HG02642 (cell line): ENCODE data around the gene OPHN1.
"Not testable (repeated sequence)": the region's sequence is repeated elsewhere in the genome, so short reads cannot be mapped to it uniquely, and the experiment has no call there.

ENCODE experiments used
- ATAC-seq: cut with Tn5 transposase; IDR thresholded peaks from one replicate; pipeline ENCODE4 v1.9.1; 2021; ENCODE audit warnings: mild to moderate bottlenecking; ENCODE audit not compliant: unreplicated experiment, poor library complexity

The OPHN1 gene

GRCh38 chrX:68090266-68090665 lies 343.0 kb downstream of the OPHN1 start:
- no peak for ATAC-seq

- no peak for ATAC-seq
These were observed 345.8 kb downstream of the OPHN1 start for GRCh38 chrX:68087526-68087925.

GRCh38 chrX:68086709-68087108 lies 346.6 kb downstream of the OPHN1 start:
- no peak for ATAC-seq

GRCh38 chrX:68084765-68085164 lies 348.5 kb downstream of the OPHN1 start:
- no peak for ATAC-seq

GRCh38 chrX:68083510-68083909 lies 349.8 kb downstream of the OPHN1 start:
- ATAC-seq: no peak

GRCh38 chrX:68079961-68080360 lies 353.3 kb downstream of the OPHN1 start:
- ATAC-seq: no peak

- not testable (repeated sequence) for ATAC-seq
These were observed 354.5 kb downstream of the OPHN1 start for GRCh38 chrX:68078801-68079200.

GRCh38 chrX:68077378-68077777 lies 355.9 kb downstream of the OPHN1 start:
- ATAC-seq: no peak

- no peak for ATAC-seq
These were observed 361.3 kb downstream of the OPHN1 start for GRCh38 chrX:68072041-68072440.

GRCh38 chrX:68070119-68070518 lies 363.2 kb downstream of the OPHN1 start:
- not testable (repeated sequence) for ATAC-seq

- ATAC-seq: no peak
These were observed 372.1 kb downstream of the OPHN1 start for GRCh38 chrX:68061206-68061535.

- no peak for ATAC-seq
These were observed 372.6 kb downstream of the OPHN1 start for GRCh38 chrX:68060506-68061205.

- ATAC-seq: no peak
These were observed 373.8 kb downstream of the OPHN1 start for GRCh38 chrX:68059469-68059868.

GRCh38 chrX:68049466-68049865 lies 383.8 kb downstream of the OPHN1 start:
- ATAC-seq: no peak

GRCh38 chrX:68048774-68049173 lies 384.5 kb downstream of the OPHN1 start:
- no peak for ATAC-seq

- no peak for ATAC-seq
These were observed 388.2 kb downstream of the OPHN1 start for GRCh38 chrX:68045008-68045577.

GRCh38 chrX:68043713-68044438 lies 389.4 kb downstream of the OPHN1 start:
- no peak for ATAC-seq

GRCh38 chrX:68041110-68041509 lies 392.2 kb downstream of the OPHN1 start:
- no peak for ATAC-seq

GRCh38 chrX:68018248-68019203 lies 414.8 kb downstream of the OPHN1 start:
- no peak for ATAC-seq

- ATAC-seq: no peak
These were observed 434.8 kb downstream of the OPHN1 start for GRCh38 chrX:67998540-67998939.
